Measurements from ENCODE around the gene NPHP4. TPM values are rescaled to one million over a fixed set of nuclear protein-coding genes. Genes with fewer than 3 reads are reported as not detected.

The NPHP4 gene
- total and polyA plus RNA-seq, 7 donors: 1.3 to 2.8 (median 1.8) TPM

DNA sequence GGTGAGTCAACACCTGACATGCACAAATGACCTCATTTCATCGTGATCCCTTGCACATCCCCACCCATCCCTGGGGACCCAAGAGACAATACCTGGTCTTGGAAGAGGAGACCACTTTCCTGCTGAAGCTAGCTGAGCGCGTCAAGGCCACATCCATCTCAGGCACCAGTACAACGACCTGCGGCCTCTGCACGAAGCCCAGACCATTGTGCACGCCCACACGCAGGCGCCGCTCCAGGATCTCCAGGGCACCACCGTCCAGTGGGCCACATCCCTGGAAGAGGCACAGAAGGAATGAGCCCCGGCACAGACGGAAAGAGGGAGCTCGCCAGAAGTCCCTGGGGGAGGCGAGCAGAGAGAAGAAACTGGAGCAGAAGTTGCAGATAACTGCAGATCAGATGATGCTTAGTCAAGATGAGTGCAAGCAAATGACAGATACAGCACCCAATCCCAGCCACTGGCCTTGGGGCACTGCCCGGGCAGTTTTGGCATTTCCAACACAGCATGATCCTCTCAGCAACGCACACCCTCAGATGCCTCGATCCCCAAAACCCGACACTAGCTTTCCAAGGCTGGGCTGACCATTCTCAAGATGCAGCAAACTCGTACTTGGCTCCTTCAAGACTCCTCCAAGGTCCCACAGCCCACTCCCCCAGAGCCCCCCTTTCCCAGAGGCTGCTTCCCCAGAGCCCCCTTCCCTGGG, 44.1 kb downstream of the NPHP4 start:
- TF ChIP-seq, protein P1, sequence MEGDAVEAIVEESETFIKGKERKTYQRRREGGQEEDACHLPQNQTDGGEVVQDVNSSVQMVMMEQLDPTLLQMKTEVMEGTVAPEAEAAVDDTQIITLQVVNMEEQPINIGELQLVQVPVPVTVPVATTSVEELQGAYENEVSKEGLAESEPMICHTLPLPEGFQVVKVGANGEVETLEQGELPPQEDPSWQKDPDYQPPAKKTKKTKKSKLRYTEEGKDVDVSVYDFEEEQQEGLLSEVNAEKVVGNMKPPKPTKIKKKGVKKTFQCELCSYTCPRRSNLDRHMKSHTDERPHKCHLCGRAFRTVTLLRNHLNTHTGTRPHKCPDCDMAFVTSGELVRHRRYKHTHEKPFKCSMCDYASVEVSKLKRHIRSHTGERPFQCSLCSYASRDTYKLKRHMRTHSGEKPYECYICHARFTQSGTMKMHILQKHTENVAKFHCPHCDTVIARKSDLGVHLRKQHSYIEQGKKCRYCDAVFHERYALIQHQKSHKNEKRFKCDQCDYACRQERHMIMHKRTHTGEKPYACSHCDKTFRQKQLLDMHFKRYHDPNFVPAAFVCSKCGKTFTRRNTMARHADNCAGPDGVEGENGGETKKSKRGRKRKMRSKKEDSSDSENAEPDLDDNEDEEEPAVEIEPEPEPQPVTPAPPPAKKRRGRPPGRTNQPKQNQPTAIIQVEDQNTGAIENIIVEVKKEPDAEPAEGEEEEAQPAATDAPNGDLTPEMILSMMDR (IDR thresholded peaks at IDR 0.05): no peak
- intact Hi-C loops (cut with DNase I): no loop called here
- Histone ChIP-seq H3K36me3 (ENCODE audit: insufficient read depth in 1 of 2, low read depth in 1 of 2) (peaks cover 0 to 22% of the 10 kb centered on the region in 2 donors), H3K9me3 (no peaks in the 10 kb centered on the region), H3K4me3 (no peak overlapping the region), H3K27ac (no peak overlapping the region), H3K4me1 (no peaks in the 10 kb centered on the region), H3K27me3 (ENCODE audit: insufficient read depth in 3 of 3, low read length in 2 of 3) (no peaks in the 10 kb centered on the region)
- WGBS, 3 donors: 85 to 92% (median 87%) methylated on average over 19 to 20 of the region's 20 CpGs
- DNase-seq: no peak
- ATAC-seq: no peak

DNA sequence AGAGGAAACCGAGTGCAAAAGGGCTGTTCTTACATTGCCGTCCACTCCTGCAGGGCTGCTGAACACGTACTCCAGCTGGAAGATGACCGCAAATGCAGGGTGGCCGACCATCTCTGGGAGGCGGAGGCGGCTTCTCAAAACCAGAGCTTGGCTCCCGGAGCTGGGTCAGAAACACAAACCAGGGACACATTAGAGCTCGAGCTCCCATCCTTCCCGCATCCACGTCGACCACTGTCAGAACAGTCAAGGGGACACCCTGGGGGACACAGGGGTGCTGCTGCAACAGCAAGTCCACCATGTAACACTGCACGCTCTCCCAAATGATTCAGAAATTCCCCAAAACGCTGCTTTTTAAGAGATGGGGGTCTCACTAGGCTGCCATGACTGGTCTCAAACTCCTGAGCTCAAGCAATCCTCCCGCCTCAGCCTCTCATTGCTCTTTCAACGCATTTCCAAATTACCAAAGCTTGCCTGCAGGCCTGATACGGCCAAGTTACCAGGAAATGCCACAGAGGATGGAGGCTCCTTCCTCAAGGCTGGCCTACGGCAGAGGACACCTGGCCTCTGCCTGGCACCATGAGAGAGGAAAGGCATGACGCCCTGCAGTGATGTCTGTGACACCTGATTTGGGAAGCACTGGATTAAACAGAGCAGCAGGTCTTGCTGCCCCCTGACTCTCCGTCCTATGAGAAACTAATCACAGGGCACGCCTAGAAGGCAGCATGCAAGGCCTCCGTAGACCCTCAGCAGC, 45.0 kb downstream of the NPHP4 start:
- no peak overlapping the region for H3K27ac ChIP-seq
- WGBS, 3 donors: 93 to 97% (median 94%) methylated on average over 22 of the region's 22 CpGs
- no peak for ATAC-seq

DNA sequence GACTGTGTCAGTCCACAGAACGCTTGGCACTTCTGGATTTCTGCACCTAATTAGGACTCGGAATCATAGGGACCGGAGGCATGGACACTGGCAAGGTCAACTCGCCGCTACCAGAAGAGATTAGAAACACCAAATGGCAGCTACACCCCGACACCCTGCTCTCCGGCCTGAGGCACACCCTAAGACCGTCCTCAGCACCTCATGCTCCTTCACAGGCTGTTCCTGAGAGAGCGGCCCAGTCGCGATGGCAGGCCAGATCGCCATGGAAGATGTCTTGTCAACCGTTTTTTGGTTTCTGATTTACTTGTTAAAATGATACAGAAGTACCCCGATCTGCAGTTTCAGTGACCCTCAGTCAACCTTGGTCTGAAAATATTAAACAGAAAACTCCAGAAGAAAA, 46.8 kb downstream of the NPHP4 start:
- 92 to 96% (median 95%) methylated on average over 14 of the region's 14 CpGs for WGBS, 3 donors
- Histone ChIP-seq H3K27ac (no peak overlapping the region), H3K4me1 (no peaks in the 10 kb centered on the region), H3K9me3 (no peaks in the 10 kb centered on the region), H3K36me3 (ENCODE audit: insufficient read depth in 1 of 2, low read depth in 1 of 2) (peaks cover 0 to 22% of the 10 kb centered on the region in 2 donors), H3K27me3 (ENCODE audit: insufficient read depth in 3 of 3, low read length in 2 of 3) (no peaks in the 10 kb centered on the region), H3K4me3 (no peak overlapping the region)
- DNase-seq (no peak), ATAC-seq (no peak)
- intact Hi-C loops (cut with DNase I): no loop called here
- TF ChIP-seq, protein P1 (IDR thresholded peaks at IDR 0.05): no peak

More for the DNA sequence above, 45.0 kb downstream of the NPHP4 start:
- Histone ChIP-seq H3K9me3 (no peaks in the 10 kb centered on the region), H3K4me1 (no peaks in the 10 kb centered on the region), H3K4me3 (no peak overlapping the region), H3K27me3 (ENCODE audit: insufficient read depth in 3 of 3, low read length in 2 of 3) (no peaks in the 10 kb centered on the region), H3K36me3 (ENCODE audit: insufficient read depth in 1 of 2, low read depth in 1 of 2) (peaks cover 0 to 22% of the 10 kb centered on the region in 2 donors)
- intact Hi-C loops (cut with DNase I): no loop called here
- DNase-seq: no peak
- TF ChIP-seq, protein P1 (IDR thresholded peaks at IDR 0.05): no peak

DNA sequence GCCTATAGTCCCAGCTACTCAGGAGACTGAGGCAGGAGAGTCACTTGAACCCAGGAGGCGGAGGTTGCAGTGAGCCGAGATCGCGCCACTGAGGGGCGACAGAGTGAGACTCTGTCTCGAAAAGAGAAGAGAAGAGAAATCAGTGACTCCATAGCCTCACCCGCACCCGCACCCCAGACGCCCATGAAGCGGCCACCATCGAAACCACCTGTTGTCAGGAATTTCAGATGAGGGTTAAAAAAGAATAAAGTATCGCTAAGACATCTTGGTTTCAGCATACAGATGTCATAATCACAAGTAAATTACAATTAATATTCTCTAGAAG, 47.4 kb downstream of the NPHP4 start:
- TF ChIP-seq, protein P1 (IDR thresholded peaks at IDR 0.05): no peak
- no peak for ATAC-seq

More for the DNA sequence above, 47.4 kb downstream of the NPHP4 start:
- H3K4me1 ChIP-seq: no peaks in the 10 kb centered on the region
- peaks cover 0 to 22% of the 10 kb centered on the region in 2 donors for H3K36me3 ChIP-seq (ENCODE audit: insufficient read depth in 1 of 2, low read depth in 1 of 2)
- 96 to 97% (median 96%) methylated on average over 12 of the region's 12 CpGs for WGBS, 3 donors
- no peaks in the 10 kb centered on the region for H3K27me3 ChIP-seq (ENCODE audit: insufficient read depth in 3 of 3, low read length in 2 of 3)
- intact Hi-C loops (cut with DNase I): no loop called here
- H3K9me3 ChIP-seq: no peaks in the 10 kb centered on the region
- DNase-seq: no peak
- no peak overlapping the region for H3K4me3 ChIP-seq
- H3K27ac ChIP-seq: no peak overlapping the region
